ENCODE data around the gene TSSC4. TPM values are rescaled to one million over a fixed set of nuclear protein-coding genes. Genes with fewer than 3 reads are reported as not detected.

The TSSC4 gene
- total RNA-seq (2014; rRNA removed; shearing (Covaris generic)) = 40.4 and 43.5 TPM in 2 replicates
- total RNA-seq (2022) = 41.3 and 50.9 TPM in 2 replicates
- Bru-seq, nascent RNA = percentile 63 among the genes with signal in this experiment
- percentile 63 among the genes with signal in this experiment for BruChase-seq, experiment 1, labeled RNA remaining after a 6-hour chase
- percentile 74 among the genes with signal in this experiment for BruChase-seq, experiment 2, labeled RNA remaining after a 2-hour chase
- long read RNA-seq, transcript TSSC4-210 (2 exons, 912 nt) = minor isoform, 8 of 64 reads
- long read RNA-seq, transcript TSSC4-201 (3 exons, 1,686 nt) = major isoform, 34 of 64 reads
- long read RNA-seq, partial matches to known transcripts = 11 of 64 reads
- long read RNA-seq, other reads (novel, unspliced or antisense) = 4 of 64 reads

- Histone ChIP-seq H3K79me2 (ENCODE audit: insufficient read depth, low read depth, low read length) (peaks cover 16% of the 10 kb centered on the region), H3K4me1 (ENCODE audit: insufficient read depth, low read length, poor library complexity, severe bottlenecking) (peaks cover 23% of the 10 kb centered on the region), H4K20me1 (ENCODE audit: insufficient read depth, low read length) (no peaks in the 10 kb centered on the region), H2AFZ (ENCODE audit: low read length) (peak within 1 kb of the TSS; percentile 10; the same call in 1 of the 2 replicates), H3K4me2 (ENCODE audit: low read length) (peak within 1 kb of the TSS; percentile 98), H3K27ac (ENCODE audit: low read depth, low read length, poor library complexity, severe bottlenecking) (peak within 1 kb of the TSS; percentile 80), H3K9me3 (ENCODE audit: low read length) (no peaks in the 10 kb centered on the region), H3K36me3 (ENCODE audit: insufficient read depth, low read length) (peaks cover 74% of the 10 kb centered on the region), H3K9me2 (ENCODE audit: insufficient read depth, low read length) (no peaks in the 10 kb centered on the region), H3K4me3 (ENCODE audit: low read depth, low read length, poor library complexity, severe bottlenecking) (peak within 1 kb of the TSS; percentile 99)
- DNase-seq (ENCODE audit: low spot score) = peak; percentile 100
- ChIA-PET CTCF (ENCODE audit: unreplicated experiment) (no interaction called here), POLR2A (interaction anchor here (0.6 to 2.8 kb wide), 4 partner anchors 8 to 114 kb away, joined by 4 to 13 read pairs (median 5); no protein-coding TSS in a partner anchor)
- intact Hi-C loops (cut with micrococcal nuclease; ENCODE audit: unreplicated experiment) = loop anchor here (1.0 to 5.0 kb wide), 4 partner anchors 15 to 203 kb away; no protein-coding TSS in a partner anchor
- TF ChIP-seq EZH2phosphoT487 (IDR thresholded peaks at IDR 0.05; ENCODE audit: borderline replicate concordance, low read depth, low read length) (no peak), CTCF (conservative IDR thresholded peaks at IDR 0.05; ENCODE audit: low read length) (peak; percentile 89)
- BruUV-seq (replicated peaks) = no TSS peak
Observed at GRCh38 chr11:2400069-2400761, at the start of gene TSSC4. Gene TSSC4, plus strand, starts transcription at chr11:2400750. Its CDS starts 1,884 bp downstream, at chr11:2402634.

- Histone ChIP-seq H3K36me3 (ENCODE audit: insufficient read depth, low read length) (no peaks in the 10 kb centered on the region), H3K27ac (ENCODE audit: low read depth, low read length, poor library complexity, severe bottlenecking) (no peak overlapping the region), H3K4me1 (ENCODE audit: insufficient read depth, low read length, poor library complexity, severe bottlenecking) (no peaks in the 10 kb centered on the region), H3K9me2 (ENCODE audit: insufficient read depth, low read length) (no peaks in the 10 kb centered on the region), H3K79me2 (ENCODE audit: insufficient read depth, low read depth, low read length) (no peaks in the 10 kb centered on the region), H3K9me3 (ENCODE audit: low read length) (no peaks in the 10 kb centered on the region), H2AFZ (ENCODE audit: low read length) (no peak overlapping the region), H3K4me3 (ENCODE audit: low read depth, low read length, poor library complexity, severe bottlenecking) (no peak overlapping the region), H4K20me1 (ENCODE audit: insufficient read depth, low read length) (no peaks in the 10 kb centered on the region), H3K4me2 (ENCODE audit: low read length) (no peak overlapping the region)
- DNase-seq (ENCODE audit: low spot score) = no peak
- POLR2A ChIA-PET = interaction anchor here (0.6 kb wide), 1 partner anchor 548 kb away, joined by 3 read pairs; no protein-coding TSS in a partner anchor
- no TSS peak for BruUV-seq (replicated peaks)
- TF ChIP-seq EZH2phosphoT487 (IDR thresholded peaks at IDR 0.05; ENCODE audit: borderline replicate concordance, low read depth, low read length) = no peak
- TF ChIP-seq CTCF (conservative IDR thresholded peaks at IDR 0.05; ENCODE audit: low read length) = no peak
- CTCF ChIA-PET (ENCODE audit: unreplicated experiment) = no interaction called here
- intact Hi-C loops (cut with micrococcal nuclease; ENCODE audit: unreplicated experiment) = loop anchor here (10.0 kb wide), 1 partner anchor 67 kb away; no protein-coding TSS in a partner anchor
Observed at GRCh38 chr11:2351701-2352100, 48.8 kb upstream of the TSSC4 start.

Data from OCI-LY7 (cell line).